Heart left ventricle (tissue), 16 donors: Measurements from ENCODE around the gene OSBPL7. TPM values are rescaled to one million over a fixed set of nuclear protein-coding genes. Genes with fewer than 3 reads are reported as not detected.

Source experiments
- ATAC-seq, 4 donors: fragments of 200-7000 bp; cut with Tn5 transposase; one replicate each; pipeline ENCODE4 v1.9.1; 2020 to 2022; ENCODE audit warnings: moderate library complexity in 4 of 4, mild to moderate bottlenecking in 3 of 4, moderate number of reproducible peaks in 1 of 4
- DNase-seq, 5 donors: peaks; one replicate each; pipeline ENCODE4 v3.0.0-alpha.2; 2020
- H3K27ac ChIP-seq, 12 donors: fragments of 200-600 bp; sonication (generic) in 4 of 12; one replicate each; pipeline versions ENCODE4 v1.5.0 to v1.8.0; 2016 to 2022; ENCODE audit warnings: mild to moderate bottlenecking in 2 of 12
- H3K27me3 ChIP-seq, 9 donors: fragments of 200-600 bp; sonication (generic) in 2 of 9; one replicate each; pipeline versions ENCODE4 v1.5.1 to v1.8.0; 2016 to 2022; ENCODE audit warnings: mild to moderate bottlenecking in 3 of 9
- H3K36me3 ChIP-seq, 9 donors: fragments of 200-600 bp; sonication (generic) in 2 of 9; one replicate each; pipeline versions ENCODE4 v1.5.0 to v1.8.0; 2018 to 2022; ENCODE audit warnings: mild to moderate bottlenecking in 2 of 9
- H3K4me1 ChIP-seq, 12 donors: fragments of 200-600 bp; sonication (generic) in 4 of 12; one replicate each; pipeline versions ENCODE4 v1.5.0 to v1.8.0; 2016 to 2022; ENCODE audit warnings: mild to moderate bottlenecking in 3 of 12
- H3K4me3 ChIP-seq, 12 donors: fragments of 200-600 bp; sonication (generic) in 4 of 12; one replicate each; pipeline versions ENCODE4 v1.5.0 to v1.8.0; 2017 to 2022; ENCODE audit warnings: mild to moderate bottlenecking in 9 of 12, moderate library complexity in 4 of 12
- H3K9me3 ChIP-seq, 12 donors: fragments of 200-600 bp; sonication (generic) in 4 of 12; one replicate each; pipeline versions ENCODE4 v1.5.0 to v1.8.0; 2016 to 2022; ENCODE audit warnings: mild to moderate bottlenecking in 1 of 12
- CTCF ChIP-seq, 12 donors: fragments of 200-600 bp; sonication (generic) in 4 of 12; IDR thresholded peaks; one replicate each; pipeline versions ENCODE4 v1.5.0 to v1.8.0; 2018 to 2022; ENCODE audit warnings: antibody characterized with exemption in 12 of 12, mild to moderate bottlenecking in 5 of 12
- POLR2A ChIP-seq, 2 donors: fragments of 450-650 bp; IDR thresholded peaks; one replicate each; pipeline ENCODE4 v1.6.1; 2017; ENCODE audit warnings: antibody characterized with exemption in 2 of 2, mild to moderate bottlenecking in 2 of 2, moderate library complexity in 2 of 2
- WGBS, 4 donors: extraction: QIAGEN DNeasy Blood & Tissue Kit in 2 of 4; methylation state at CpG; one replicate each; pipeline versions ENCODE4 v1.1.5 to v1.1.7; 2013 to 2018; 5-methylcytosine and 5-hydroxymethylcytosine counted together
- intact Hi-C, 10 donors: fragments of 100-400 bp; cut with DNase I; formaldehyde crosslinking; loops; one replicate each; pipeline versions ENCODE4 v1.11.1 to v1.14.2; 2022
- polyA plus RNA-seq, 2 donors: library from polyadenylated mRNA; stranded (reverse); fragments of 200-250 nt; gene quantifications; one replicate each; pipeline ENCODE4 v1.2.3, GENCODE V29; 2013
- total RNA-seq, 9 donors: library from RNA; depleted of rRNA in 2 of 9; stranded (reverse); fragments of >200 nt in 2 of 9; fragmentation: NEBNext Ultra II Directional in 3 of 9; extraction: Animal tissue kit (Norgen Biotek cat#: 25700) in 3 of 9; gene quantifications; one replicate each; pipeline versions ENCODE4 v1.1.0 to v1.2.4, GENCODE V29; 2016 to 2023
- donor health status: ischemic (EF 13 %, LVEDD 7.1; RV severe dilation, severe dysfunction).
- donor health status: healthy with polysubstance abuse.
- donor health status: DM: no; HTN: yes; CAD: no.
- donor health status: DM: no; HTN: no; CAD: no.
- donor health status: ischemic (EF 25% LVEDD 6.9; RV normal size, moderate dysfunction).
- donor health status: ischemic (EF 25% LVEDD 5.7; RV mildly dilated, moderate dysfunction).
- donor health status: healthy.
- donor health status: DM: yes; HTN: yes; CAD: no.
- donor health status: ischemic (EF 35%, LVEDD 5.7; RV mildly dilated, moderate dysfunction).
- donor health status: nonischemic (EF 11% LVEDD 7.7; RV severe dilation, severe dysfunction).
- donor health status: DM: yes; HTN: yes; CAD: no.
- donor health status: PGD.
- donor health status: ischemic (EF 29% LVEDD 5.4; RV normal size, mild dysfunction).
- donor health status: nonischemic (EF 23%, LVEDD 6.1; RV moderate dilation, normal function).

The OSBPL7 gene
- total and polyA plus RNA-seq, 11 donors: 1.5 to 7.4 (median 5.2) TPM

DNA sequence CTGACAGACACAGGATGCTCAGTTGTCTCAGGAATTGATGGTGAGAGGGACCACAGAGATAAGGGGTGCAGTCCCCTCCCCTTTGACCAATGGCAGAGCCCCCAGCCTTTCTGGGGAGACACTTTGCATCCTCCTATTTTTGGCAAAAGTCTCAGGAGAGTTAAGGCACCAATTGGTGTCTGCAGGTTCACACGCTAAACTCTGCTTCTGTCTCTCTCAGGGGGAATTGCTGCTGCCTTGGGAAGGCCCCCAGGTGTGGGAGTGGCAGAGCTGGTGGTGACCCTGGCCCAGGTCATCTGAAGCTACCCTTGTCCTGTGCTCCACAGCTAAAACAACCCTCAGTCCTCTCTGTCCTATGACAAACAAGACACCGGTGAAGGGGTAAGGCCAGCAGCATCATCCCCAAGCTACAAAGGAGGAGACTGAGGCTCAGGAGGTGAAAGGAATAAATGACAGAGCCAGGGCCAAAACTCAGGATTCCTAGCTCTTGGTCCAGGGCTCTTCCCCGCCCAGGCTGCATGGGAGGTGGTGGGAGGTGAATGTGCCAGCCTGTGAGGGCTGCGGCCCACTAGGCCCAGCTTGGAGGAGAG, 20.3 kb downstream of the OSBPL7 start:
- TF ChIP-seq CTCF (IDR thresholded peaks at IDR 0.05): no peak
- TF ChIP-seq POLR2A (IDR thresholded peaks at IDR 0.05): no peak
- Histone ChIP-seq H3K4me1 (peaks cover 0 to 10% (median 0%) of the 10 kb centered on the region in 12 donors), H3K27ac (no peak overlapping the region), H3K4me3 (no peak overlapping the region), H3K9me3 (no peaks in the 10 kb centered on the region), H3K27me3 (peaks cover 0 to 10% (median 0%) of the 10 kb centered on the region in 9 donors), H3K36me3 (no peaks in the 10 kb centered on the region)
- intact Hi-C loops: loop anchor here in 7 of 10 donors (5.0 to 10.0 kb wide), 4 partner anchors 104 to 576 kb away; no protein-coding TSS in a partner anchor
- DNase-seq (no peak), ATAC-seq (no peak)
- 79 to 87% (median 83%) methylated on average over 4 of the region's 4 CpGs for WGBS, 4 donors

DNA sequence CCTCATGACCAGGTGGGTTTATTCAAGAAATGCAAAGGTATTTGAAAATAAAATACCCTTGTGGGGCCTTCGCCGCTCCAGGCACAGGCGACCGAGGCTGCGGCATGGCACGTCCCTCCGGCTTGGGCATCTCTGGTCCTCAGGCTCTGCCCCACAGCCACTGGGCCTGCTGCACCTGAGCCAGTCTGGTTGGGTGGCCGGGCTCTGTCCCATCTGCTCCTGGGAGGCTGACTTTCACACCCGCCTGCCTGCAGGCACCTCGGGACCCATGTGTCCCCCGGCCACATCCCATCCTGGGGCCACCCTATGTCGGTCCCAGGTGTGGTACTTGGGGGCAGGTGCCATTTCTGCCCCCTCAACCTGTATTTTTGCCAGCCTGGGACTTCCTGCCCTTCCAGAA, 20.9 kb downstream of the OSBPL7 start:
- no peak overlapping the region for H3K27ac ChIP-seq
- H3K4me1 ChIP-seq: peaks cover 0 to 6% (median 0%) of the 10 kb centered on the region in 12 donors
- TF ChIP-seq POLR2A (IDR thresholded peaks at IDR 0.05) (no peak), CTCF (IDR thresholded peaks at IDR 0.05) (no peak)
- intact Hi-C loops: loop anchor here in 7 of 10 donors (5.0 to 10.0 kb wide), 4 partner anchors 103 to 576 kb away; no protein-coding TSS in a partner anchor
- H3K27me3 ChIP-seq: peaks cover 0 to 12% (median 0%) of the 10 kb centered on the region in 9 donors
- no peaks in the 10 kb centered on the region for H3K9me3 ChIP-seq
- no peak overlapping the region for H3K4me3 ChIP-seq
- ATAC-seq (no peak), DNase-seq (no peak)
- whole genome bisulfite sequencing, 4 donors: 80 to 84% (median 83%) methylated on average over 12 of the region's 12 CpGs
- no peaks in the 10 kb centered on the region for H3K36me3 ChIP-seq

- H3K4me3 ChIP-seq: no peak overlapping the region
- no peaks in the 10 kb centered on the region for H3K36me3 ChIP-seq
- WGBS, 4 donors: 47 to 61% (median 52%) methylated on average over 2 of the region's 2 CpGs
- no peak overlapping the region for H3K27ac ChIP-seq
- no peaks in the 10 kb centered on the region for H3K4me1 ChIP-seq
- TF ChIP-seq POLR2A (IDR thresholded peaks at IDR 0.05): no peak
- no peak for TF ChIP-seq CTCF (IDR thresholded peaks at IDR 0.05)
- DNase-seq (no peak), ATAC-seq (no peak)
- intact Hi-C loops: loop anchor here in 3 of 10 donors (10.0 kb wide), 3 partner anchors 93 to 133 kb away; partner anchors contain the start of gene TBKBP1 (in 1 of the 3)
- H3K9me3 ChIP-seq: no peaks in the 10 kb centered on the region
- H3K27me3 ChIP-seq: peaks cover 0 to 39% (median 21%) of the 10 kb centered on the region in 9 donors
These were observed 23.8 kb downstream of the OSBPL7 start for GRCh38 chr17:47797797-47798196.

- WGBS, 4 donors: 61 to 66% (median 63%) methylated on average over 6 of the region's 6 CpGs
- intact Hi-C loops: loop anchor here in 4 of 10 donors (5.0 to 10.0 kb wide), 4 partner anchors 88 to 128 kb away; partner anchors contain the start of gene TBKBP1 (in 1 of the 4)
These were observed 28.6 kb downstream of the OSBPL7 start for GRCh38 chr17:47792979-47793378.

More at GRCh38 chr17:47792979-47793378, 28.6 kb downstream of the OSBPL7 start:
- Histone ChIP-seq H3K4me3 (no peak overlapping the region), H3K36me3 (no peaks in the 10 kb centered on the region), H3K27ac (no peak overlapping the region), H3K4me1 (peaks cover 0 to 10% (median 5%) of the 10 kb centered on the region in 12 donors), H3K27me3 (peaks cover 11 to 80% (median 60%) of the 10 kb centered on the region in 9 donors), H3K9me3 (no peaks in the 10 kb centered on the region)
- no peak for TF ChIP-seq POLR2A (IDR thresholded peaks at IDR 0.05)
- ATAC-seq (no peak), DNase-seq (no peak)
